SK-N-SH (cell line): Measurements from ENCODE around the gene EXOC3.

ENCODE experiments used
- CTCF ChIP-seq: fragments of 200-600 bp; sonication (generic); IDR thresholded peaks from 2 replicates; pipeline ENCODE4 v1.6.1; 2017; ENCODE audit warnings: antibody characterized with exemption, mild to moderate bottlenecking, moderate library complexity
- EZH2phosphoT487 ChIP-seq: fragments of 200-600 bp; sonication (generic); IDR thresholded peaks from 2 replicates; pipeline ENCODE4 v1.6.1; 2017; ENCODE audit warnings: low read depth, mixed run types, mild to moderate bottlenecking, antibody characterized with exemption, moderate library complexity, borderline replicate concordance
- FOXJ3 ChIP-seq: sonication (generic); formaldehyde crosslinking; IDR thresholded peaks from 2 replicates; pipeline ENCODE4 v1.5.1; 2020; ENCODE audit warnings: mild to moderate bottlenecking, missing genetic modification reagents
- GABPA ChIP-seq: IDR thresholded peaks from 2 replicates; pipeline ENCODE4 v1.4.0; 2012; ENCODE audit warnings: low read depth, mild to moderate bottlenecking
- GATA2 ChIP-seq: sonication (generic); formaldehyde crosslinking; IDR thresholded peaks from 2 replicates; pipeline ENCODE4 v1.5.0; 2020; ENCODE audit warnings: mild to moderate bottlenecking, missing genetic modification reagents
- MAX ChIP-seq: IDR thresholded peaks from 2 replicates; pipeline ENCODE4 v1.4.0; 2012; ENCODE audit warnings: low read depth
- MEF2A ChIP-seq: IDR thresholded peaks from 2 replicates; pipeline ENCODE4 v1.4.0; 2012; ENCODE audit warnings: low read depth, borderline replicate concordance
- MXI1 ChIP-seq: IDR thresholded peaks from 2 replicates; pipeline ENCODE4 v1.6.1; 2012; ENCODE audit warnings: mild to moderate bottlenecking, low read depth, low read length, improper control_type of control experiment
- RAD21 ChIP-seq: IDR thresholded peaks from 2 replicates; pipeline ENCODE4 v1.6.1; 2012; ENCODE audit warnings: mild to moderate bottlenecking, low read length
- SIN3A ChIP-seq: IDR thresholded peaks from 2 replicates; pipeline ENCODE4 v1.6.1; 2012; ENCODE audit warnings: low read depth, mild to moderate bottlenecking, low read length, moderate library complexity, borderline replicate concordance
- TAF1 ChIP-seq: IDR thresholded peaks from 2 replicates; pipeline ENCODE4 v1.6.1; 2012; ENCODE audit warnings: low read depth, mild to moderate bottlenecking, low read length, moderate library complexity, borderline replicate concordance
- TEAD4 ChIP-seq: IDR thresholded peaks from 2 replicates; pipeline ENCODE4 v1.4.0; 2012; ENCODE audit warnings: mild to moderate bottlenecking, borderline replicate concordance; ENCODE audit not compliant: insufficient read depth
- ZBTB33 ChIP-seq: IDR thresholded peaks from 2 replicates; pipeline ENCODE4 v1.4.0; 2012; ENCODE audit warnings: low read depth, borderline replicate concordance

- TF ChIP-seq CTCF (no peak), ZBTB33 (no peak), MXI1 (no peak), MEF2A (no peak), TAF1 (no peak), MAX (no peak), GATA2 (no peak), RAD21 (no peak), SIN3A (no peak), TEAD4 (no peak), GABPA (no peak), FOXJ3 (no peak), EZH2phosphoT487 (no peak)
Measured at GRCh38 chr5:424301-425110, 18.5 kb upstream of the EXOC3 start.
